HFFc6 (cell line): ENCODE results near the gene BZW2. TPM values are rescaled to one million over a fixed set of nuclear protein-coding genes. Genes with fewer than 3 reads are reported as not detected.

Experiments used
- DNase-seq: peaks from one replicate; pipeline ENCODE4 v3.0.0-alpha.2; 2018
- H3K27ac Mint-ChIP-seq: 2 replicates; pipeline ENCODE4 v1.8.0; 2020; ENCODE audit warnings: mild to moderate bottlenecking, mixed read lengths
- H3K27me3 Mint-ChIP-seq: 2 replicates; pipeline ENCODE4 v1.8.0; 2021; ENCODE audit warnings: mild to moderate bottlenecking, moderate library complexity, mixed read lengths; ENCODE audit not compliant: insufficient read depth
- H3K36me3 Mint-ChIP-seq: 2 replicates; pipeline ENCODE4 v1.8.0; 2021; ENCODE audit warnings: low read depth, mixed read lengths
- H3K4me1 Mint-ChIP-seq: 2 replicates; pipeline ENCODE4 v1.8.0; 2020; ENCODE audit warnings: low read depth, mixed read lengths
- H3K4me3 Mint-ChIP-seq: 2 replicates; pipeline ENCODE4 v1.8.0; 2020; ENCODE audit warnings: mild to moderate bottlenecking, moderate library complexity, mixed read lengths
- H3K9me3 Mint-ChIP-seq: 2 replicates; pipeline ENCODE4 v1.8.0; 2020; ENCODE audit warnings: mild to moderate bottlenecking, mixed read lengths
- CTCF ChIP-seq: fragments of 200-600 bp; sonication (generic); IDR thresholded peaks from 2 replicates; pipeline ENCODE4 v1.5.0; 2021; ENCODE audit warnings: antibody characterized with exemption, mild to moderate bottlenecking
- total RNA-seq, 6 experiments: library from RNA; stranded (reverse); fragmentation: NEBNext Ultra II Directional; extraction: Animal tissue kit (Norgen Biotek cat#: 25700); gene quantifications; 2 replicates in 1 of 6; 3 replicates in 5 of 6; pipeline ENCODE4 v1.2.3, GENCODE V29; 2021

Gene BZW2
- total RNA-seq, 6 experiments from 2014 or later, result 75.8 to 104 (median 94.5) TPM

GRCh38 chr7:16636555-16637101, 9.4 kb upstream of the BZW2 start:
- H3K36me3 Mint-ChIP-seq, result peaks cover 26% of the 10 kb centered on the region
- H3K4me1 Mint-ChIP-seq, result peaks cover 43% of the 10 kb centered on the region
- H3K9me3 Mint-ChIP-seq, result no peaks in the 10 kb centered on the region
- peak; percentile 50 for DNase-seq
- H3K27me3 Mint-ChIP-seq, result no peaks in the 10 kb centered on the region; the same call in 1 of the 2 replicates
- TF ChIP-seq CTCF, result no peak
- no peak overlapping the region for H3K4me3 Mint-ChIP-seq
- peak overlapping the region; percentile 82 for H3K27ac Mint-ChIP-seq

GRCh38 chr7:16637379-16637778, 8.6 kb upstream of the BZW2 start:
- DNase-seq, result no peak
- H3K27ac Mint-ChIP-seq, result peak overlapping the region; percentile 14; the same call in 1 of the 2 replicates
- H3K9me3 Mint-ChIP-seq, result no peaks in the 10 kb centered on the region
- H3K27me3 Mint-ChIP-seq, result no peaks in the 10 kb centered on the region; the same call in 1 of the 2 replicates
- peaks cover 20% of the 10 kb centered on the region for H3K36me3 Mint-ChIP-seq
- H3K4me1 Mint-ChIP-seq, result peaks cover 50% of the 10 kb centered on the region
- TF ChIP-seq CTCF, result no peak
- no peak overlapping the region for H3K4me3 Mint-ChIP-seq

- Mint-ChIP-seq H3K4me1 (peaks cover 62% of the 10 kb centered on the region), H3K36me3 (peaks cover 23% of the 10 kb centered on the region), H3K27me3 (no peaks in the 10 kb centered on the region; the same call in 1 of the 2 replicates), H3K4me3 (no peak overlapping the region), H3K27ac (no peak overlapping the region), H3K9me3 (no peaks in the 10 kb centered on the region)
- no peak for TF ChIP-seq CTCF
- DNase-seq, result no peak
These were observed 7.4 kb upstream of the BZW2 start for GRCh38 chr7:16638282-16639280.

- H3K36me3 Mint-ChIP-seq, result peaks cover 13% of the 10 kb centered on the region; the same call in 1 of the 2 replicates
- H3K4me1 Mint-ChIP-seq, result peaks cover 50% of the 10 kb centered on the region
- TF ChIP-seq CTCF, result no peak
- H3K27ac Mint-ChIP-seq, result peak overlapping the region; percentile 98
- H3K27me3 Mint-ChIP-seq, result peaks cover 3% of the 10 kb centered on the region
- H3K4me3 Mint-ChIP-seq, result peak overlapping the region; percentile 95
- no peak for DNase-seq
- H3K9me3 Mint-ChIP-seq, result no peaks in the 10 kb centered on the region
These were observed 1.8 kb upstream of the BZW2 start for GRCh38 chr7:16644157-16644556.

- peaks cover 13% of the 10 kb centered on the region; the same call in 1 of the 2 replicates for H3K36me3 Mint-ChIP-seq
- no peak for TF ChIP-seq CTCF
- H3K27me3 Mint-ChIP-seq, result peaks cover 3% of the 10 kb centered on the region
- peak; percentile 54 for DNase-seq
- peak overlapping the region; percentile 98 for H3K27ac Mint-ChIP-seq
- no peaks in the 10 kb centered on the region for H3K9me3 Mint-ChIP-seq
- peaks cover 58% of the 10 kb centered on the region for H3K4me1 Mint-ChIP-seq
- peak overlapping the region; percentile 95 for H3K4me3 Mint-ChIP-seq
These were observed 1.1 kb upstream of the BZW2 start for GRCh38 chr7:16644636-16645592.
